Fibroblast of lung (primary cell): ENCODE results near the gene CCR7. TPM values are rescaled to one million over a fixed set of nuclear protein-coding genes. Genes with fewer than 3 reads are reported as not detected.

Experiments used
- DNase-seq, 2 donors: peaks; one replicate each; pipeline versions ENCODE4 v3.0.0 to v3.0.0-alpha.2; 2010; ENCODE audit warnings: low read depth in 2 of 2
- H2AFZ ChIP-seq: 2 replicates; pipeline ENCODE4 v1.5.1; 2012; ENCODE audit warnings: low read length, control low read depth, inconsistent platforms
- H3K27ac ChIP-seq: 2 replicates; pipeline ENCODE4 v1.5.1; 2011; ENCODE audit warnings: low read length, control low read depth; ENCODE audit not compliant: insufficient read depth
- H3K27me3 ChIP-seq: 2 replicates; pipeline ENCODE4 v1.5.1; 2011; ENCODE audit warnings: mild to moderate bottlenecking, low read length; ENCODE audit not compliant: control insufficient read depth, insufficient read depth
- H3K36me3 ChIP-seq: 2 replicates; pipeline ENCODE4 v1.5.1; 2011; ENCODE audit warnings: low read length; ENCODE audit not compliant: control insufficient read depth, insufficient read depth
- H3K4me1 ChIP-seq: 2 replicates; pipeline ENCODE4 v1.5.1; 2011; ENCODE audit warnings: low read length; ENCODE audit not compliant: control insufficient read depth, insufficient read depth; ENCODE audit errors: extremely low read depth
- H3K4me2 ChIP-seq: 2 replicates; pipeline ENCODE4 v1.5.1; 2011; ENCODE audit warnings: low read length, control low read depth; ENCODE audit not compliant: insufficient read depth; ENCODE audit errors: extremely low read depth
- H3K4me3 ChIP-seq, 4 experiments: fragments of 200-600 bp in 1 of 4; sonication (generic) in 1 of 4; replicated peaks in 1 of 4; 2 replicates each; pipeline ENCODE4 v1.5.1; 2011 to 2016; ENCODE audit warnings: low read length in 4 of 4, low read depth in 3 of 4, mild to moderate bottlenecking in 3 of 4, control low read depth in 2 of 4, inconsistent platforms in 1 of 4, mixed read lengths in 1 of 4; ENCODE audit not compliant: insufficient read depth in 1 of 4; ENCODE audit errors: control extremely low read depth in 1 of 4
- H3K79me2 ChIP-seq: 2 replicates; pipeline ENCODE4 v1.5.1; 2012; ENCODE audit warnings: mild to moderate bottlenecking, low read length, inconsistent platforms; ENCODE audit not compliant: control insufficient read depth, insufficient read depth
- H3K9ac ChIP-seq: 2 replicates; pipeline ENCODE4 v1.5.1; 2011; ENCODE audit warnings: mild to moderate bottlenecking, low read length, control low read depth; ENCODE audit not compliant: insufficient read depth
- H3K9me3 ChIP-seq: 2 replicates; pipeline ENCODE4 v1.5.1; 2012; ENCODE audit warnings: low read depth, low read length; ENCODE audit not compliant: control insufficient read depth, insufficient read depth
- H4K20me1 ChIP-seq: 2 replicates; pipeline ENCODE4 v1.5.1; 2011; ENCODE audit warnings: low read length; ENCODE audit not compliant: control insufficient read depth, insufficient read depth; ENCODE audit errors: extremely low read depth
- EZH2 ChIP-seq: IDR thresholded peaks from 2 replicates; pipeline ENCODE4 v1.5.1; 2012; ENCODE audit warnings: low read length, control low read depth, mild to moderate bottlenecking; ENCODE audit errors: missing control alignments
- polyA plus RNA-seq, 2 donors: library from polyadenylated mRNA; depleted of rRNA in 1 of 2; stranded (reverse) in 1 of 2; unstranded in 1 of 2; fragments of >200 nt; gene quantifications; 2 replicates each; pipeline ENCODE4 v1.2.1, GENCODE V29; 2011 to 2012; ENCODE audit warnings: missing spikeins in 1 of 2
- total RNA-seq: library from RNA; depleted of rRNA; stranded (reverse); fragments of >200 nt; gene quantifications from 2 replicates; pipeline ENCODE4 v1.2.1, GENCODE V29; 2014
- TF ChIP-seq, protein P1 (sequence below), 2 donors: IDR thresholded peaks in 1 of 2; conservative IDR thresholded peaks in 1 of 2; 1 replicate in 1 of 2; 2 replicates in 1 of 2; pipeline ENCODE4 v1.5.1; 2011 to 2012; ENCODE audit warnings: low read length in 2 of 2, control low read depth in 1 of 2, inconsistent platforms in 1 of 2, low read depth in 1 of 2, mild to moderate bottlenecking in 1 of 2

CCR7 gene
- total and polyA plus RNA-seq, 2 donors (not counting 1 experiment from before 2014, with no cell fraction given) = under 0.01 to 0.10 TPM

DNA sequence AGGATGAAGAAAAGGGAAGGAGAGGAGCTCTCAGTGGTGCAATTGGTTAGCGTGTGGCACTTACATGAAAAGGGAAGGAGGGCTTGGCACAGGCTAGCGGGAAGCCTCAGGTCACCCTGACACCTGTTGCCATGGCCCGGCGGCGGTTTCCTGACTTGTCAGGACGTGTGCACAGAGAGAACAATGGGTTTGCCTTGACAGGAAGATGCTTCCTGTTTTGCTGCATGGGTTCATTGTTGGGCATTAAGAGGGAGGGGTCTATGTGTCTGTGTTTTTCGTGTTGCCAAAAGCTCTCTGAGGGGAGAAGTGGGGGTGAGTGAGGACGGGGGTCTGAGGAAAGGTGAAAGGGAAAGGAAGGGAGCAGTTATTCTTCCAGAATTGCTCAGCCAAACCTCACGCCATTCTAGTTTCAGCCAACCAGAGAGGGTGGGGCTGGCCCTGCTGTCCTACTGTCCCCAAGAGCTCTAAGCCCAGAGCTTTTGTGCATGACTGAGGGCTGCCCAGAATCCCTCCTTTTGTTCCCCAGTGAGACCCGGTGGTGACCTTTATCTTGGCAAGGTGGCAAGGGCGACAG, 17.1 kb upstream of the CCR7 start:
- Histone ChIP-seq H3K27ac (no peak overlapping the region), H3K4me1 (no peaks in the 10 kb centered on the region), H3K79me2 (no peaks in the 10 kb centered on the region), H3K9me3 (no peaks in the 10 kb centered on the region), H3K4me2 (no peak overlapping the region), H3K9ac (no peak overlapping the region), H4K20me1 (no peaks in the 10 kb centered on the region), H3K27me3 (peaks cover 16% of the 10 kb centered on the region), H3K4me3 (no peak overlapping the region), H3K36me3 (no peaks in the 10 kb centered on the region), H2AFZ (no peak overlapping the region)
- no peak for DNase-seq
- no peak for TF ChIP-seq EZH2
- TF ChIP-seq, protein P1, sequence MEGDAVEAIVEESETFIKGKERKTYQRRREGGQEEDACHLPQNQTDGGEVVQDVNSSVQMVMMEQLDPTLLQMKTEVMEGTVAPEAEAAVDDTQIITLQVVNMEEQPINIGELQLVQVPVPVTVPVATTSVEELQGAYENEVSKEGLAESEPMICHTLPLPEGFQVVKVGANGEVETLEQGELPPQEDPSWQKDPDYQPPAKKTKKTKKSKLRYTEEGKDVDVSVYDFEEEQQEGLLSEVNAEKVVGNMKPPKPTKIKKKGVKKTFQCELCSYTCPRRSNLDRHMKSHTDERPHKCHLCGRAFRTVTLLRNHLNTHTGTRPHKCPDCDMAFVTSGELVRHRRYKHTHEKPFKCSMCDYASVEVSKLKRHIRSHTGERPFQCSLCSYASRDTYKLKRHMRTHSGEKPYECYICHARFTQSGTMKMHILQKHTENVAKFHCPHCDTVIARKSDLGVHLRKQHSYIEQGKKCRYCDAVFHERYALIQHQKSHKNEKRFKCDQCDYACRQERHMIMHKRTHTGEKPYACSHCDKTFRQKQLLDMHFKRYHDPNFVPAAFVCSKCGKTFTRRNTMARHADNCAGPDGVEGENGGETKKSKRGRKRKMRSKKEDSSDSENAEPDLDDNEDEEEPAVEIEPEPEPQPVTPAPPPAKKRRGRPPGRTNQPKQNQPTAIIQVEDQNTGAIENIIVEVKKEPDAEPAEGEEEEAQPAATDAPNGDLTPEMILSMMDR (conservative IDR thresholded peaks at IDR 0.05 in 1 of 2, IDR thresholded peaks at IDR 0.05 in 1 of 2; ENCODE audit: low read depth in 1 of 2, low read length in 2 of 2) = no peak

DNA sequence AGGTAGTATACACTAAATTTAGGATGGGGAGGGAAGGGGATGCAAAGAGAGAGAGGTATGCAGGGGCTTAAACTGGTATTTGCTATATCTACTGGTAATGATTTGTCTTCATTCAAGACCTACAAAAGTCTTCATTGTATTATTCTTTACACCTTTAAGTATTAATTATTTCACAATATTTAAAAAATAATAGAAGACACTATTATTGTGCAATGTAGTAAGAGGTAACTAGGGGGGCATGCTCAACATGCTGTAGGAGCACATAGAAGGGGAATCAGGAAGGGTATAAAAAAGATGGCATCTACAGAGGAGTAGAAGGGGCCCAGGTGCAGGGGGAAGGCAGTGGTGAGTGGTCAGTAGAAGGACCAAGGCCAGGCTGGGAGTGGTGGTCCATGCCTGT, 14.9 kb upstream of the CCR7 start:
- H3K4me3 ChIP-seq = no peak overlapping the region
- H4K20me1 ChIP-seq = no peaks in the 10 kb centered on the region
- no peak for TF ChIP-seq EZH2
- TF ChIP-seq, protein P1 (conservative IDR thresholded peaks at IDR 0.05 in 1 of 2, IDR thresholded peaks at IDR 0.05 in 1 of 2; ENCODE audit: low read depth in 1 of 2, low read length in 2 of 2) = no peak
- H3K27ac ChIP-seq = no peak overlapping the region
- no peaks in the 10 kb centered on the region for H3K36me3 ChIP-seq
- no peaks in the 10 kb centered on the region for H3K4me1 ChIP-seq
- no peaks in the 10 kb centered on the region for H3K9me3 ChIP-seq
- H3K79me2 ChIP-seq = no peaks in the 10 kb centered on the region
- no peak overlapping the region for H3K9ac ChIP-seq
- no peak overlapping the region for H2AFZ ChIP-seq
- peaks cover 20% of the 10 kb centered on the region for H3K27me3 ChIP-seq
- H3K4me2 ChIP-seq = no peak overlapping the region
- DNase-seq = no peak

DNA sequence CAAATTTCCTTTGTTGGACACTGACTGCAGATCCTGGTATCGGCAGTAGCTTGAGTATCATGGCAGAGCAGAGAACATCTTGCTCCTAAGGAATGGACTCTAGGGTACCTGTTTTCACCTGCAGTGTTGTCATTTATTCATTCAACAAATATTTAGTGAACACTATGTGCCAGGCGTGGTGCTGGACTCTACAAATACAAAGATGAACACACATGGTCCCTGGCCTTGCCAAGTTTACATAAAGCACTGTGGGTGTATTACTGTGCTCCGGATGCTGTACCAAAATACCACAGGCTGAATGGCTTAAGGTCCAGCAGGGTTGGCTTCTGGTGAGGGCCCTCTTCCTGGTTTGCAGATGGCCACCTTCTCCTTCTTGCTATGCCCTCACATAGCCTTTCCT, 14.2 kb upstream of the CCR7 start:
- H3K9ac ChIP-seq = no peak overlapping the region
- no peak overlapping the region for H3K4me3 ChIP-seq
- H3K27me3 ChIP-seq = peaks cover 20% of the 10 kb centered on the region
- H3K79me2 ChIP-seq = no peaks in the 10 kb centered on the region
- no peak for TF ChIP-seq EZH2
- TF ChIP-seq, protein P1 (conservative IDR thresholded peaks at IDR 0.05 in 1 of 2, IDR thresholded peaks at IDR 0.05 in 1 of 2; ENCODE audit: low read depth in 1 of 2, low read length in 2 of 2) = no peak
- H3K36me3 ChIP-seq = no peaks in the 10 kb centered on the region
- no peaks in the 10 kb centered on the region for H3K9me3 ChIP-seq
- H2AFZ ChIP-seq = no peak overlapping the region
- no peak overlapping the region for H3K4me2 ChIP-seq
- no peak for DNase-seq
- no peaks in the 10 kb centered on the region for H3K4me1 ChIP-seq
- no peaks in the 10 kb centered on the region for H4K20me1 ChIP-seq
- no peak overlapping the region for H3K27ac ChIP-seq
